ENCODE results near the gene EPX. TPM values are rescaled to one million over a fixed set of nuclear protein-coding genes. Genes with fewer than 3 reads are reported as not detected.

Gene EPX
- polyA plus RNA-seq, 1 donor (not counting 4 experiments of a cell fraction or from before 2014, with no cell fraction given): not detected

GRCh38 chr17:58161566-58161965 lies 31.0 kb upstream of the EPX start:
- Histone ChIP-seq H3K9me3 (ENCODE audit: control insufficient read depth, low read depth, low read length) (no peaks in the 10 kb centered on the region), H4K20me1 (ENCODE audit: control insufficient read depth, extremely low read depth, insufficient read depth, low read length) (no peaks in the 10 kb centered on the region), H3K27me3 (ENCODE audit: control insufficient read depth, extremely low read depth, insufficient read depth, low read length) (peaks cover 37% of the 10 kb centered on the region), H2AFZ (ENCODE audit: control insufficient read depth, low read length) (no peak overlapping the region), H3K79me2 (ENCODE audit: control insufficient read depth, insufficient read depth, low read length) (no peaks in the 10 kb centered on the region), H3K9ac (ENCODE audit: control insufficient read depth, extremely low read depth, insufficient read depth, low read length) (no peak overlapping the region), H3K36me3 (ENCODE audit: control insufficient read depth in 2 of 2, extremely low read depth in 1 of 2, insufficient read depth in 2 of 2, low read length in 2 of 2) (no peaks in the 10 kb centered on the region), H3K4me2 (ENCODE audit: control insufficient read depth, extremely low read depth, insufficient read depth, low read depth, low read length) (no peak overlapping the region), H3K27ac (ENCODE audit: control insufficient read depth, insufficient read depth, low read length) (no peak overlapping the region), H3K9me1 (ENCODE audit: control insufficient read depth, extremely low read depth, insufficient read depth, low read length) (no peaks in the 10 kb centered on the region), H3K4me3 (ENCODE audit: control insufficient read depth in 2 of 3, extremely low read depth in 1 of 3, insufficient read depth in 2 of 3, low read depth in 1 of 3, low read length in 3 of 3) (no peak overlapping the region), H3K4me1 (ENCODE audit: control insufficient read depth, extremely low read depth, insufficient read depth, low read length) (peaks cover 2% of the 10 kb centered on the region)
- dilution Hi-C loops (cut with MboI; ENCODE audit: extremely low pct_ligation_motif_present, low sequenced_read_pairs): no loop called here
- no peak for DNase-seq (ENCODE audit: low read depth, low spot score)
- no peak for TF ChIP-seq CTCF (optimal IDR thresholded peaks at IDR 0.05 in 1 of 3, IDR thresholded peaks at IDR 0.05 in 1 of 3, conservative IDR thresholded peaks at IDR 0.05 in 1 of 3; ENCODE audit: extremely low read depth in 1 of 3, insufficient read depth in 2 of 3, low read length in 3 of 3)
- TF ChIP-seq EZH2 (IDR thresholded peaks at IDR 0.05; ENCODE audit: low read length): no peak
- FAIRE-seq: no peak

- Histone ChIP-seq H3K9me1 (ENCODE audit: control insufficient read depth, extremely low read depth, insufficient read depth, low read length) (no peaks in the 10 kb centered on the region), H4K20me1 (ENCODE audit: control insufficient read depth, extremely low read depth, insufficient read depth, low read length) (no peaks in the 10 kb centered on the region), H3K9ac (ENCODE audit: control insufficient read depth, extremely low read depth, insufficient read depth, low read length) (no peak overlapping the region), H3K4me1 (ENCODE audit: control insufficient read depth, extremely low read depth, insufficient read depth, low read length) (no peaks in the 10 kb centered on the region), H3K4me3 (ENCODE audit: control insufficient read depth in 2 of 3, extremely low read depth in 1 of 3, insufficient read depth in 2 of 3, low read depth in 1 of 3, low read length in 3 of 3) (no peak overlapping the region), H3K36me3 (ENCODE audit: control insufficient read depth in 2 of 2, extremely low read depth in 1 of 2, insufficient read depth in 2 of 2, low read length in 2 of 2) (no peaks in the 10 kb centered on the region), H3K27ac (ENCODE audit: control insufficient read depth, insufficient read depth, low read length) (no peak overlapping the region), H3K9me3 (ENCODE audit: control insufficient read depth, low read depth, low read length) (no peaks in the 10 kb centered on the region), H2AFZ (ENCODE audit: control insufficient read depth, low read length) (no peak overlapping the region), H3K79me2 (ENCODE audit: control insufficient read depth, insufficient read depth, low read length) (no peaks in the 10 kb centered on the region), H3K27me3 (ENCODE audit: control insufficient read depth, extremely low read depth, insufficient read depth, low read length) (peaks cover 10% of the 10 kb centered on the region), H3K4me2 (ENCODE audit: control insufficient read depth, extremely low read depth, insufficient read depth, low read depth, low read length) (no peak overlapping the region)
- dilution Hi-C loops (cut with MboI; ENCODE audit: extremely low pct_ligation_motif_present, low sequenced_read_pairs): no loop called here
- no peak for DNase-seq (ENCODE audit: low read depth, low spot score)
- no peak for TF ChIP-seq CTCF (optimal IDR thresholded peaks at IDR 0.05 in 1 of 3, IDR thresholded peaks at IDR 0.05 in 1 of 3, conservative IDR thresholded peaks at IDR 0.05 in 1 of 3; ENCODE audit: extremely low read depth in 1 of 3, insufficient read depth in 2 of 3, low read length in 3 of 3)
- TF ChIP-seq EZH2 (IDR thresholded peaks at IDR 0.05; ENCODE audit: low read length): no peak
- no peak for FAIRE-seq
Measured at GRCh38 chr17:58165981-58166380, 26.5 kb upstream of the EPX start.

All from keratinocyte (primary cell).